Stimulated activated CD8-positive, alpha-beta memory T cell treated with anti-CD3 and anti-CD28 coated beads, Interleukin-7, amount 100 ng/mL, for 4 hours (primary cell): ENCODE measurements around the gene BRINP2.

Source experiments
- DNase-seq, 2 donors: peaks; one replicate each; pipeline ENCODE4 v3.0.0-alpha.2; 2020; ENCODE audit warnings: low read depth in 2 of 2

BRINP2 gene

DNA sequence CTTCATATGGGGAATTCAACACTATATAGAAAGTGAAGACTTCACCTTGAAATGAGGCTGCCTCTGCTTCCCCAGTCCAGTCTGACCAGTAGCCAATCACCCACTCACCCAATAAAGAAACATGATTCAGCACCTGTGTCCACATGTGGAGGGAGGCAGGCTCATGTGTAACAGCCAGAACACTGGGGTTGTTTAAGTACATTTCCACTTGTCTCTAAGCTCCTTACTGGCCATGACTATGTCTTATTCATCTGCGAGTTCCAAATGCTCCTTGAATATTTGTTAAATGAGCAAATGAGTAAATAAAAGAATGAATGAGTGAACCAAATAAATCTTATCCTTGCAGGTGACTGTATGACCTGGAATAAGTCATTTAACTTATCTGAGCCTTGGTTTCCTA lies 100.1 kb downstream of the BRINP2 start:
- no peak for DNase-seq

DNA sequence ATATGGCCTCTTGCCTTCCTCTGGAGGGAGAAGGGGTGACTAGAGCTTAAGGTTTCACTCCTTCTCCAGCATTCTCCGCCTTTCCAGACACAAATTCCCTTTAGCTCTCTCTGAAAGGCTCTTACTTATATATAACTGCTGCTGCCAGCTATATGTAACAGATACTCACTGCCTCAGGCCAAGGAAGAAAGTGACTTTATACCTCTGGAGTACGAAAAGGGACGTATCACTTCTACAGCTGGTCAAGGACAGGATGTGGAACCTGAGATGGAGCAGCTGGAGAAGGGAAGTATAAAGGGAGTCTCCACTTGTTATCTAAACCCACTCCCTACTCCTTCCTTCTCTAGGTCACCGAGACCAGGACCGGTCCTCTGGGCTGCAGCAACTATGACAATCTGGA lies 102.4 kb downstream of the BRINP2 start:
- DNase-seq = no peak

DNA sequence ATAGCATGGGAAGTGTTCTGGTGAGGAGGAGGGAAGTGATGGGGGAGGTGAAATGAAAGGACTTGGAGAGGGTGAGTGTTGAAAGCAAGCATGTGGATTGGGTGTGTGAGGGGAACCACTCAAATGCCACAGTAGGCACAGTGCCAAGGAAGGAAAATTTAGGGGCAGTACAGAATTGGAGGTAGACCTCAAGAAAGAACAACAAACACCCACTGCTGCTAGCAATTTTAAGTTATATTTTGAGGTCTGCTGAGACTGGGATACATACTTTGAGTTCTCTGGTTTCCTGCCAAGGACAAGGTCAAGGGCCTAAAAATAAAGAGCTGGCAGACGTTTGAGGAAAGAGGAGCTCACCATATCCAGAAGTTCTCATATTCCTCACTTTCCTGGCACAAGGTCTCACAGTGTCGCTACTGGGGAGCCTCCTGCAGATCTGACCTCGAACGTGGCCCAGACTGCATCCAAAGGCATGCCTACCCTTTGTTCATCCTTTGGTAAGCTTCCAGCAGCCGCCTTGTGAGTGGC lies 104.0 kb downstream of the BRINP2 start:
- DNase-seq = no peak

DNA sequence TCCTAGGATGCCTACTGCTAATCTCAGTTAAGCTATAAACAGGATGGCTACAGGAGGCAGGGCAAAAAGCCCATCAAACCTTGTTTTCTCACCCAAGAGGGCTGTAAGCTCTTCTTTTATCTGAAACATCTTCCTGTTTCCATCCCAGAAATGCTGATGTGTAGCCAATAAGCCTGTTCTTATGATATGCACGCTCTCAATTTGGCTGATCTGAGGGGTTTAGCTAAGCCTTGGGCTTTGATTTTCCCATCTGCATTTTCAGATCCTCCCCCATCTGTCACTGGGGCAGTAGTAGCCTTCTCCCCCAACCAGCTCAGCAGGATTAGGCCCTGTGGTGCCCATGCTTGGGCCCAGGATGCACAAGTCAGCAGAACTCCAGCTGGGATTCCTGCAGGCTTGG lies 105.0 kb downstream of the BRINP2 start:
- no peak for DNase-seq

DNA sequence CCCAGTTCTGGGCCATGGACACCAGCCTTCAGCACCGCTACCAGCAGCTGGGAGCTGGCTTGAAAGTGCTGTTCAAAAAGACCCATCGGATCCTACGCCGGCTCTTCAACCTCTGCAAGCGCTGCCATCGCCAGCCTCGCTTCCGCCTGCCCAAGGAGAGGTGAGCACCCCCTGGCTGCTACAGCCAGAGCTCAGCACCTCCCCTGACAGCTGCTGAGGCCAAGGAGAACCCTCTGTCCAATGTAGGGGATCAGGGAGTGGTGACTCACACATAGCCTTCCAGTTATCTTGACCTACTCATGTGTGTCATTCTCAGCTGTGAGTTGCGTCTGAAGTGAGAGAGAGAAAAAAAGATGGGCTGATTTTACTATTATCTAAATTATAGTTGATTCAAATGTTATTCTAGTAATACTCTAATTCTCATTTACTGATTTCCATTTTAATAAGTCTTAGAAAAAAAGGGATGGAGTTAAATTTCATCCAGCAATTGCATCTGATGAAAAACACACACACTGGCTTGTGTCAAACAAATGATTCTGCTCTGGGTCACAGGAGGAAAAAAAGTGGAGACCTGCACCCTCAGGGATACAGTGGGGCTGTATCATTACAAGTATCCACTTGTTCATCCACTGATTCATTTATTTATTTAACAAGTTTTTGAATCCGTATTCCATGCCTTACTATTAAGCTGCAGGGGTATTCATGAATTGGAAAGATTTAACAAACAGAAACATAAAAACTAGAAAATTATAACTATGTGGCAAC lies 108.0 kb downstream of the BRINP2 start:
- DNase-seq = no peak

DNA sequence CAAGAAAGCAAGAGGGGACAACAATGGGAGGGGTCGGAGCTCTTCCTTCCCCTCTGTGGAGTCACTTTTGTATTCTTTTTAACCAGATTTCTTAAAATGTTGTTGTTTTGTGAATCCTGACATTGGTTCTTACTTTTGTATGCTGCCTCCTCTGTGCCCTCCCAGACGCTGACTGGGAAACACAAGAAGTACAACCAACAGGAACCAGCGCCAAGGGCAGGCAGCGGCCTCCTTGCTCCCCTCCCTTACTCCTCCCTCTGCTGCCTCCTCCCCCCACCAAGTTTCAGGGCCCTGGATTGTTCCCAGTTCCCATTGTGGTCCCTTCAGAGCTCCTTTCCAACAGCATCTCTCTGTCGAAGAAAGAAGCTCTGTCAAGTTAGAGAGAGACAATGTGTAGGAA lies 111.1 kb downstream of the BRINP2 start:
- no peak for DNase-seq

DNA sequence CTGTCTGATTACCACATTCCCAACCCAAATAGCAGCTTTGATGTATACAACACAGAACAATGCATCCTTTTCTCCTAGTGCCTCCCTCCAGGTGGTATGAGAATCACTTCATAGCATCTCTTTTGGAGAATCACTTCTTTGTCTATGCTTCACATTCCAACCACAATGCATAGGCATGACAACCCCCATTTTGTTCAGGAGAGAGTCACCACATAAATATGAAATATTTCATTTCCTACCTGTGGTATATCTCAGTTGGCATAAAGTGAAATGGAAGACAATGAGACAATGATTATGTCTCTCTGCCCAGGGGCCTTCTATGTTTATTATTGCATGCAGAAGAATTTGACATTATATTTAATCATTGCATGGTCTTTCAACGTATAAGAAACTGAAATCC lies 112.2 kb downstream of the BRINP2 start:
- no peak for DNase-seq

DNA sequence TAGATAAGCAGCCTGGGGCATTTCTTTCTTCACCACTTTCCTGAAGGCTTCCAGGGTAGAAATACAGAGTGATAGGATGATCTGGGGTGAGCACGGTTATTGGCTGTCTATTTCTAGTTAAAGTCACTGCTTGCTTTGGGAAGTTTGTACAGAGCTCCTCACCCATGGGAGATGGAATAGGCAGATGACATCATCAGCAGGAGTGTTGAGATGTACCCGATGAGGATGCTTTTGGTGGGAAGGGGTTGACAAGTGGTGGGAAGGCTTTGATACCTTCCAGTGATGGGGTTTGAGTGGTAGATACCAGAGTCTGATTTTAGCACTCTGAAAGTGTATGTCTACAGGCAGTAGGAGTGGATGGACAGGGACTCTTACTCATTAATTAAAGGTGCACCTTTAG lies 112.6 kb downstream of the BRINP2 start:
- DNase-seq = no peak

DNA sequence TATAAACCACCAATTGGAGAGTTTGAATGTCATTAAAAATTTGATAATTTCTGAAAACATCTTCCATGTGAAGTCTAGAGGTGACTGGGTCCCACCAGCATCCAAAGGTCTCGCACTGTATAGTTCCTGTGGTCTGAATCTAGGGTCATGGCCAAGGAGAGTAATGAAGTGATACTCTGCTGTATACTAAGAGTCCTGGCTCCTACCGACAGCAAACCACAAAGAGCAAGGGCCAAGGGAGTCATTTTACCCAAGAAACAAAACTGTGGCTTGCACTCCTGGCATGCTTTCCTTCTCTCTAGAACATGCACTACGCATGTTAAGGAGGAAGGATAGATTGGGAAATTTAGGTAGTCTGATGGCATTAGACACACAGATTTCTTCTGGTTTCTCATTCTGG lies 115.6 kb downstream of the BRINP2 start:
- DNase-seq = no peak

DNA sequence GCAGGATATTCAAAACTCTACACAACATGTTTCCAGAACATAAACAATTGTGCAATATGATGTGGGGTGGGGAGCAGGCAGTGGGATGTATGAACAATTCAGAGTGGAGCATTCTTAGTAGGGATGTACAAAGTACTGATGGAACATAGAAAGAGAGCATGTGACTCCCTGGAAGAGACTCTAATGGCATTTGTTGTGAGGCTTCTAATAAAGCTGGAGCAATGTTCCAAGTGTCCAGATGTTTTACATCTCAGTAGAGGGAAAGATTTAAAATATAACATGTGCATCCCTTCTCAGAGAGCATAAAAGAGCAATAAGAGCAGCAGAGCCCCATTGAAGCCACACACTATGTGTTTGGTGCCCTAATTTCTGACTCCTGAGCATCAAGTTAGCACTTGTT lies 116.5 kb downstream of the BRINP2 start:
- no peak for DNase-seq

DNA sequence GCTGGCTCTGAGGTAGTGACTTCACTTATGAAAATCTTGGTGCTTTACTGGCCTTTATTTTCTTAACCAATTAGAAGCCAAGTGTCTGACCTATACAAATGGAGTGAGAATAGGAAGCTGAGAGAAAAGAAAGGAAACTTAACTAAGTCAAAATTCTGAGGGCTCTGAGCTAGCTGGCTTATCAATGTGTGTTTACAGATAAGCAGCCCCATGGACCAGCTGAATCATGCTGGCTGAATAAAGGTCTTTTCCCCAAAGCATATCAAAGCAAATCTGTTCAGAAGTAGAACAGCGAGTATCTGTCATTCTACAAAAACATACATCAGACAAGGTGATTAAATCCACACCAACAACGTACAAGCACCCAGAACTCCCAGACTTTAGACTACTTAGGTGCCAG lies 117.2 kb downstream of the BRINP2 start:
- no peak for DNase-seq

DNA sequence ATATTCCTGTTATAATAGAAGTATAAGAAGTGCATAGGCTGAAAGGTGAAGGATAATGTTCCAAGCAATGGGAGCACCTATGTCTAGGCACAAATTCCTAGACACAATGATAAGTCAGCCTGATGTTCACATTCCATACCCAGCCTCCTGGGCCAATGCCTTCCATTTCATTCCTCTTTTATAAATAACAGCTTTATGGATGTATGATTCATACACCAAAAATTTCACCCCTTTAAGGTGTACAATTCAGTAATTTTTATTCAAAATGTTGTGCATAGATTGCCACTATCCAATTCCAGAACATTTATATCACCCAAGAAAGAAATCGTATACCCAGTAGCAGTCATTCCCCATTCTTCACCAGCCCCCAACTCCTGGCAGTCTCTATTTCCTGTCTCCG lies 118.8 kb downstream of the BRINP2 start:
- no peak for DNase-seq

DNA sequence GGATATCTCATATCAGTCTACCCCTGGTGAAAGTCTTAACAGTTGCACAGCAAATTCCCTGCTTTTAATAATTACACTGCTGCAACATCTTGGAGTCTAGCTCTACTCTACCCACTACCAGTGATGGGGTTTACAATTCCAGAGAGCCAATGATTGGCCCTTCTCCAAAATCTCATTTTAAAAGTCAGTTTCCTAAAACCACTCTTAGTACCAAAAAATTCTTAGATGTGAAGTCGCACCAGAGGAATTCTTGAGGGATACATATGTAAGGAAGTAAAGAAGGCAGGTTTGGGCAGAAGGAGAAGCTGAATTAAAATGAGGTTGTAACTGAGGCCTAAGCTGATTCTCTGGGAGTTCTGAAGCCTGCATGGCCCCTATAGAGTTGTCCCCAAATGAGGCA lies 129.7 kb downstream of the BRINP2 start:
- no peak for DNase-seq

DNA sequence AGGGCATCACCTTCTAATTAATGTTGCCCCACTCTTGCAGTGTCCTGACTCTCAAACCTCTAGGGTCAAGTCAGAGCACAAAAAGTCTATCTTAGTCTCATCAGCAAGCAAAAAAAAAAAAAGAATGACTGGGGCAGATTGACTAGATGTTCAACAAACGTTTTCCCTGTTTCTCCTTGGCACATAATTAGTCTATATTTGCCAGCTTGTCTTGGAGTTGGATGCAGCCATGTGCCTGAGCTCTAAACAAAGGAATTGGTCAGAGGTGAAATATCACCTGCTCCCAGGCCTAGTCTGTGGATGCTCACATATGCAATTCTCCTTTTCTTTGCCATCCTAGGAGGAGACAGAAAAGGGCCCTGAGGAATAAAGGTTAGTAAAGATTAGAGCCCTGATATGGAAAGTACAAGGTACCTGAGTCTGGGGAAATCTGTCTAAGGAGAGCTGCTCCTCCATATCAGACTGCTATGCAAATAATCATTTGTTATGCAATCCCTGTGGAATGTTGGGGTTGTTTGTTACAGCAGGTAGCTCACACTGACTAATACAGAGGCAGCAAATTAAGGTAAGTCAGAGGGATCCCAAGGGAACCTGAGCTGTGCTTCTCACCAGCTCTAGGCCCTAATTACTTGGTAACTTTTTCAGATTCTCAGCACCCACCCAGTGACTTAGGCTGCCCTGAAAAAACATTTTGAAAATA lies 130.8 kb downstream of the BRINP2 start:
- no peak for DNase-seq

DNA sequence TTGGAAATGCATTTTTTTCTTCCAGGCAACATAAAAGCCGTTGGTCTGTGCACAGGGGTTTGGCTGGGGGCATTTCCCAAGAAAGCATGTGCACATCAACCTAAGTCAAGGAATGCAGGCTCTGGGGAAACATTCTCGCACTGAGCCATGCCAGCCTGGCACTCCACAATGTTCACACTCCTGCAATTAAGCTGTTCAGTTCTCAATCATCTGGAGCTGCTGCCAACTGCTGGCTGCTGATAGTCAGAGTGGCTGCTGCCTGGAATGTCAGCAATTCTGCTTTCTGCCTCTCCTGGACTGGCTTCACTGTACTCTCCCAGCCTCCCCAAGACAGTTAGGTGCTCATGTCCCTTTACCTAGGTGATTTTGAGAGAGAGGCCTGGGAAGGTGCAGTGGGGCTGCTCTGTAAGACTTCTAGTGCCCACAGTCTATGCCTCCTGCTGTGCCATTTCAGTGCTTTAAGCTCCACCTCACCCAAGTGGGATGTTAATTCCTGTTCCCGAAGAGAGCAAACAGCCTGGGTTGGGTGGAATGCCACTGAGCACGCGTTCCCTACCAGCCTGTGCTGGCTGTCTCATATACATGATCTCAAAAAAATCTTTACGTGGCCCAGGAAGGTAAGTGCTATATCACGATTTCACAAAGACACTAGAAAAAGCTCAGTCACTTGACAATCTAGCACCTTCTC lies 131.7 kb downstream of the BRINP2 start:
- DNase-seq = no peak

DNA sequence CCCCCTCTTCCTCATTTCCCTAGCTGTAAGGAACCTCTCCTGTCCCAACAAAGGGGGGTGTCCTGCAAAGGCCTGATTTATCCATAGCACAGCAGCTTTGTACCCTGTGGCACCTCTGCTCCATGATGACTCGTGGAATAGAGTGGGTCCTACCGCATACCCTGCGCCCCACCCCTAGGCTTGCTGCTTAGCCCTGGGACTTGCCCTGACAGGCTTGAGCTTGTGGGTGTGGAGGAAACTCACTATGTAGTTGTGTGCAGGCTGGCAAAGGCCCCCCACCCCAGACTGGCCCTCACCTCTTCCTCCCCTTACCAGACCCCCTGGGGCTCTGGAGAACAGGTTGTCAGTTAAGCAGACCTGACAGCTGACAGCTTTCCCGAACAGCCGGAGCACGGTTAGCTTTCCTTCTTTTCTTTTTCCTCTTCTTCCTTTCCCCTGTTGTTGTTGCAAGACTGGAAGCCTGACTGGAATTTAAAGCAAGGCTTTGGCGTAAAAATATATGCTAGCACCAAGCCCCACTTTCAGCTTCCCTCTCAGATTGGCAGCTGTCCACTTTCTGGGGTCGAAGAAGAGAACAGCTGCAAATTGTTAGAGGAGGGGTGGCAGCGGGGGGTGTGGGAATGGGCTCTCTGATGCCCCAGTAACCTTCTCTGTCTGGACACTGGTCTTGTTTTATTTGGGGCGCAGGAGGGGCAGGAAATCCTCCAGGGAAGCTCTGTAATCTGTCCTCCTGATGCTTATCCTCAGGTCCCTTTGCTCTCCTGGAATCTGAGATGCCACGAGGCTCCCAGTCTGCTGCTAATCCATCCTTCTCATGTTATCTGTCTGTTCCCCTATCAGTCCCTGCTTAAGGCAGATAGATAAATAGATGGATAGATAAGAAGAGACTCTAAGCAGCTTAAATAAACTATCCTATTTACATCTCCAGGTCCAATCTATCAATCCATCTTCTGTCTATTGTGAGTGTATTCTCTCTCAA lies 134.6 kb downstream of the BRINP2 start:
- no peak for DNase-seq

DNA sequence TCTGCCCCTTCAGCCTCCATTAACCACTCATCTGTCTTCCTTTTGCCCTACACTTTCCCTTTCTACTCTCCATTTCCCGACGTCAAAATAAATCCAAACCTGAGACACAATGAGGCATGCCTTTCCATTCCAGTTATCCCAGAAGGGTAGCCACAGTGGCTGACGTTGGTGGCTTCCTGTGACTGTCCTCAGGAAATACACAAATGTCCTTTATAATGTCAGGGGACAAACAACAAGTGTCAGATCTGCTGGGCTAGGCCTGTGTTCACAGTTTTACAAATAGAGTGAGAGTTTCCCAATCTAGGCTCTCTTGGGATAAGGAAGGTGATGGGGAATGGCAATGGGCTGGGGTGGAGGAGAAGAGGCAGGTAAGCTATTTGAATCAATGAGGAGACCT lies 135.3 kb downstream of the BRINP2 start:
- no peak for DNase-seq

DNA sequence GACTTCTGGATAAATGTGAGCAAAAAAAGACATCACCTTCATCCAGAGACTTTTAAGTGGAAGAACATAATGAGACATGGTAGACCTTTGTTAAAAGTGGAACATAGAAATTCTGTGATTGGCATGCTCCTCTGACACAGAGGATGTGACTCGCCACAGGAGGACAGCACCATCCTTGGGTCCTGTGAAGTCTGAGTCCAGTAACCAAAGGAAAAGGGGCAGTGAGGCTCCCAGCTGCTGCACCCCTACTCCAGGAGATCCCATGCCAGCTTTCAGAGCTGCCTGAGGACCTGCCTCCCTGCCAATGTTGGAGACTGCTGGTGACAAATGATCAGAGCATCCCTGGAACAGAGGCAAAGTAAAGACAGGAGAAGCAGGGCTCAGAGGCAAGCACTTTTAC lies 136.2 kb downstream of the BRINP2 start:
- no peak for DNase-seq

DNA sequence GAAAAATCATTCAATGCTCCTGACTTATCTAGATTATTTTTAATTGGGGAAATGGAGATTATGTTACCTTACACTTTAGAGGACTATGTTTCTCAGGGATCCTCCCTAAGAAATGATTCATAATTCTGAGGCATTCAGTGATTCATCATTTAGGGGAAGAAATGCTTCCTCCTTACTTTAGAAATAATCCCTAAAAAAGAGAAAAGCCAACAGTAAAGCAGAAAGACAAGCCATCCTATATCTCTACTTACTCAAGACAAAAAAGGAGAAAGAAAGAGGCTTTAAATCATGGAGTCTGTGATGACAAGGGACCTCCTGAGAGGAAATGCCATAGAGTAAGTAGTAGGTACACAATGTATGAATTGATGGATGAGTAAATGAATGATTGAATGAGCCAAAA lies 137.0 kb downstream of the BRINP2 start:
- no peak for DNase-seq

DNA sequence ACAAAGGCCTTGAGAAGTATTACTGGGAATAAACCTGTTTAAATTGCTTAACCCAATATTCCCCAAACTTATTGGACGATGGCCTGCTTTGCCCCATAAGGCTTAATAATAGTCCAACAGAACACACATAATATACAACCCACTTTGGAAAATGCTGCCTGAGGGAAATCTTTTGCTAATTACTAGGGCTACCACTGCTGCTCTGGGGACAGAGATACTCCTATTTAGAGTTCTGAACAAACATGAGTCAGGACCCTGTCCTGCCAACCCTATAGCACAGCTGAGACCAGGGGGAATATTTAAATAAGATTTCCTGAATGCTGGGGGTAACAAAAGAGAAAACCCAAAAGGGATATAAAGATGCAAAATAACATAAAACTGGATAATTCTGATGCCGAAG lies 139.1 kb downstream of the BRINP2 start:
- no peak for DNase-seq

DNA sequence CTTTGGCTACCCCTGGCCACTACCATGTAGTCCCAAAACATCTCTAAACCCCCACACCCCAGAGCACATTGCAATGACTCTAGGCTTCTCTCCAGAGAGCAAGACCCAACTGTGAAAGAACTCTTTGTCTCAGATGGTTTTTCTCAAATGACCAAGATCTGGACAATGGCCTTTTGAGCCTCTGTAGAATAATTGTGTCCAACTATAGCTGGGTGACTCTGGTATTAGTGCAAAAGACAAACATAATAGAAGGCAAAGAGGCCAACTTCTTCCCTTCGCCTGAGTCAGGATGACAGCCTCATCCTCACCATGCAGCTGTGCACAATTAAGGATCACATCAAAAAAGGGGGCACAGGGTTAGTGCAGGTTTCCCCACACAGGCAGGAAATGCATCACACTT lies 139.6 kb downstream of the BRINP2 start:
- DNase-seq = no peak

DNA sequence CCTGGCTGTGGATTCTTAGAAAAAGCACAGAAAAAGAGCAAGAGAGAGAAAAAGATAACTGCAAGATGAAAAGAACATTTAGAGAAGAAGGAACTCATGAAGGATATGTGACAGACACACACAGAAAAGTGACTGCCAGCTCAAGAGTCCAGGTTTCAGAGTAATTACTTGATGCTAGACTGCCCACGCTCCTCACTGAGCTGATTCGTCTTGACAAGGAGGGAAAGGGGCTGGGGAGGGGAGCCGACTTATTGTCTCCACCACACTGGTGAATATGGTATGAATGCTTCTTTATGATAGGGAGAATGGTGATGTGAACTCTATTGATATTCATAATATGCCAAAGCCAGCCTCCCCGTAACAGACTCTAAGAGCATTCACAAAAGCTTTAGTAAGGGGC lies 140.4 kb downstream of the BRINP2 start:
- DNase-seq = no peak
